Keratinocyte (primary cell): ENCODE results near the gene ARHGAP1. TPM values are rescaled to one million over a fixed set of nuclear protein-coding genes. Genes with fewer than 3 reads are reported as not detected.

ENCODE experiments used
- DNase-seq: peaks from one replicate; pipeline ENCODE4 v3.0.0-alpha.2; 2011; ENCODE audit warnings: low read depth, missing footprints, low spot score
- FAIRE-seq: peaks from 2 replicates; lab custom pipeline; 2011; peaks lifted over from hg19 to GRCh38; lab: Jason Lieb, UNC
- H2AFZ ChIP-seq: 2 replicates; pipeline ENCODE4 v1.6.0; 2012; ENCODE audit warnings: low read length, control low read depth, inconsistent platforms; ENCODE audit not compliant: control insufficient read depth
- H3K27ac ChIP-seq: 2 replicates; pipeline ENCODE4 v1.5.1; 2011; ENCODE audit warnings: low read length; ENCODE audit not compliant: control insufficient read depth, insufficient read depth
- H3K27me3 ChIP-seq: 3 replicates; pipeline ENCODE4 v1.6.0; 2011; ENCODE audit warnings: low read length; ENCODE audit not compliant: control insufficient read depth, insufficient read depth; ENCODE audit errors: extremely low read depth
- H3K36me3 ChIP-seq, 2 experiments: 2 replicates in 1 of 2; 3 replicates in 1 of 2; pipeline ENCODE4 v1.5.1; 2011; ENCODE audit warnings: low read length in 2 of 2, mild to moderate bottlenecking in 1 of 2; ENCODE audit not compliant: control insufficient read depth in 2 of 2, insufficient read depth in 2 of 2; ENCODE audit errors: extremely low read depth in 1 of 2
- H3K4me1 ChIP-seq: 3 replicates; pipeline ENCODE4 v1.5.1; 2011; ENCODE audit warnings: low read length; ENCODE audit not compliant: control insufficient read depth, insufficient read depth; ENCODE audit errors: extremely low read depth
- H3K4me2 ChIP-seq: 3 replicates; pipeline ENCODE4 v1.6.0; 2011; ENCODE audit warnings: low read depth, low read length; ENCODE audit not compliant: control insufficient read depth, insufficient read depth; ENCODE audit errors: extremely low read depth
- H3K4me3 ChIP-seq, 3 experiments: fragments of 200-600 bp in 1 of 3; sonication (generic) in 1 of 3; 2 replicates in 2 of 3; 3 replicates in 1 of 3; pipeline ENCODE4 v1.5.1; 2011 to 2016; ENCODE audit warnings: low read length in 3 of 3, mild to moderate bottlenecking in 3 of 3, control low read depth in 2 of 3, inconsistent platforms in 1 of 3, low read depth in 1 of 3, mixed read lengths in 1 of 3, mixed run types in 1 of 3, moderate library complexity in 1 of 3; ENCODE audit not compliant: control insufficient read depth in 2 of 3, insufficient read depth in 2 of 3; ENCODE audit errors: extremely low read depth in 1 of 3
- H3K79me2 ChIP-seq: 2 replicates; pipeline ENCODE4 v1.6.0; 2012; ENCODE audit warnings: low read length; ENCODE audit not compliant: control insufficient read depth, insufficient read depth
- H3K9ac ChIP-seq: 3 replicates; pipeline ENCODE4 v1.6.0; 2011; ENCODE audit warnings: low read length; ENCODE audit not compliant: control insufficient read depth, insufficient read depth; ENCODE audit errors: extremely low read depth
- H3K9me1 ChIP-seq: 3 replicates; pipeline ENCODE4 v1.6.0; 2011; ENCODE audit warnings: low read length; ENCODE audit not compliant: control insufficient read depth, insufficient read depth; ENCODE audit errors: extremely low read depth
- H3K9me3 ChIP-seq: 2 replicates; pipeline ENCODE4 v1.5.1; 2012; ENCODE audit warnings: low read depth, low read length; ENCODE audit not compliant: control insufficient read depth
- H4K20me1 ChIP-seq: 3 replicates; pipeline ENCODE4 v1.6.0; 2011; ENCODE audit warnings: low read length; ENCODE audit not compliant: control insufficient read depth, insufficient read depth; ENCODE audit errors: extremely low read depth
- EZH2 ChIP-seq: IDR thresholded peaks from one replicate; pipeline ENCODE4 v1.6.1; 2012; ENCODE audit warnings: inconsistent platforms, mild to moderate bottlenecking, low read length, moderate library complexity
- dilution Hi-C: fragments of 300-500 bp; cut with MboI; formaldehyde crosslinking; loops from one replicate; pipeline ENCODE4 v1.7.0; 2020; ENCODE audit warnings: low sequenced_read_pairs; ENCODE audit not compliant: extremely low pct_ligation_motif_present
- polyA plus RNA-seq, 5 experiments: library from polyadenylated mRNA; depleted of rRNA in 3 of 5; stranded (reverse) in 3 of 5; stranded (forward) in 1 of 5; unstranded in 1 of 5; fragments of >200 nt; gene quantifications; 1 replicate in 1 of 5; 2 replicates in 3 of 5; 3 replicates in 1 of 5; pipeline versions ENCODE4 v1.2.1 to v1.2.3, GENCODE V29; 2011 to 2012; ENCODE audit warnings: missing spikeins in 2 of 5, low read depth in 1 of 5, low replicate concordance in 1 of 5
- TF ChIP-seq, protein P1 (sequence below), 3 experiments: IDR thresholded peaks in 1 of 3; conservative IDR thresholded peaks in 1 of 3; optimal IDR thresholded peaks in 1 of 3; 2 replicates in 2 of 3; 3 replicates in 1 of 3; pipeline versions ENCODE3 to v1.5.1; 2011; ENCODE audit warnings: low read length in 3 of 3, mild to moderate bottlenecking in 3 of 3, moderate library complexity in 2 of 3, control low read depth in 1 of 3, inconsistent platforms in 1 of 3; ENCODE audit not compliant: insufficient read depth in 2 of 3; ENCODE audit errors: extremely low read depth in 1 of 3

The ARHGAP1 gene
- polyA plus RNA-seq, 1 donor (not counting 4 experiments of a cell fraction or from before 2014, with no cell fraction given), result 19.5 TPM

DNA sequence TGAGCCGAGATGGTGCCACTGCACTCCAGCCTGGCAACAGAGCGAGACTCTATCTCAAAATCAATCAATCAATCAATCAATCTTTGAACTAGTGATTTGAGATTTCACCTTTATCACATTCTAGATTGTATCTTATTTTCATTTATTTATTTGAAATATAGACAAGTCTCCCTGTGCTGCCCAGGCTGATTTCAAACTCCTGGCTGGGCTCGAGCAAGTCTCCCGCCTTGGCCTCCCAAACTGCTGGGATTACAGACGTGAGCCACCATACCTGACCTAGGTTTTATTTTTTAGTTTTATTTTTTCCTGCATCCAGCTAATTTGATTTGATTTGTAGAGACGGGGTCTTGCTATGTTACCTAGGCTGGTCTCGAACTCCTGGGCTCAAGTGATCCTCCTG lies 35.7 kb upstream of the ARHGAP1 start:
- DNase-seq (no peak), FAIRE-seq (no peak)
- Histone ChIP-seq H3K4me1 (no peaks in the 10 kb centered on the region), H3K36me3 (no peaks in the 10 kb centered on the region), H3K9me3 (no peaks in the 10 kb centered on the region), H2AFZ (no peak overlapping the region), H3K4me2 (no peak overlapping the region), H3K9me1 (no peaks in the 10 kb centered on the region), H3K27me3 (no peaks in the 10 kb centered on the region), H3K9ac (no peak overlapping the region), H3K79me2 (no peaks in the 10 kb centered on the region), H3K4me3 (no peak overlapping the region), H4K20me1 (no peaks in the 10 kb centered on the region), H3K27ac (no peak overlapping the region)
- TF ChIP-seq, protein P1, sequence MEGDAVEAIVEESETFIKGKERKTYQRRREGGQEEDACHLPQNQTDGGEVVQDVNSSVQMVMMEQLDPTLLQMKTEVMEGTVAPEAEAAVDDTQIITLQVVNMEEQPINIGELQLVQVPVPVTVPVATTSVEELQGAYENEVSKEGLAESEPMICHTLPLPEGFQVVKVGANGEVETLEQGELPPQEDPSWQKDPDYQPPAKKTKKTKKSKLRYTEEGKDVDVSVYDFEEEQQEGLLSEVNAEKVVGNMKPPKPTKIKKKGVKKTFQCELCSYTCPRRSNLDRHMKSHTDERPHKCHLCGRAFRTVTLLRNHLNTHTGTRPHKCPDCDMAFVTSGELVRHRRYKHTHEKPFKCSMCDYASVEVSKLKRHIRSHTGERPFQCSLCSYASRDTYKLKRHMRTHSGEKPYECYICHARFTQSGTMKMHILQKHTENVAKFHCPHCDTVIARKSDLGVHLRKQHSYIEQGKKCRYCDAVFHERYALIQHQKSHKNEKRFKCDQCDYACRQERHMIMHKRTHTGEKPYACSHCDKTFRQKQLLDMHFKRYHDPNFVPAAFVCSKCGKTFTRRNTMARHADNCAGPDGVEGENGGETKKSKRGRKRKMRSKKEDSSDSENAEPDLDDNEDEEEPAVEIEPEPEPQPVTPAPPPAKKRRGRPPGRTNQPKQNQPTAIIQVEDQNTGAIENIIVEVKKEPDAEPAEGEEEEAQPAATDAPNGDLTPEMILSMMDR (optimal IDR thresholded peaks at IDR 0.05 in 1 of 3, IDR thresholded peaks at IDR 0.05 in 1 of 3, conservative IDR thresholded peaks at IDR 0.05 in 1 of 3; ENCODE audit: extremely low read depth in 1 of 3, insufficient read depth in 2 of 3, low read length in 3 of 3), result no peak
- no peak for TF ChIP-seq EZH2
- dilution Hi-C loops, result no loop called here

- Histone ChIP-seq H3K36me3 (no peaks in the 10 kb centered on the region), H3K4me1 (no peaks in the 10 kb centered on the region), H3K4me3 (no peak overlapping the region), H4K20me1 (no peaks in the 10 kb centered on the region), H3K79me2 (no peaks in the 10 kb centered on the region), H2AFZ (no peak overlapping the region), H3K4me2 (no peak overlapping the region), H3K27me3 (no peaks in the 10 kb centered on the region), H3K9me1 (no peaks in the 10 kb centered on the region), H3K9me3 (no peaks in the 10 kb centered on the region), H3K27ac (no peak overlapping the region), H3K9ac (no peak overlapping the region)
- no peak for DNase-seq
- dilution Hi-C loops, result no loop called here
- no peak for TF ChIP-seq EZH2
- TF ChIP-seq, protein P1 (optimal IDR thresholded peaks at IDR 0.05 in 1 of 3, IDR thresholded peaks at IDR 0.05 in 1 of 3, conservative IDR thresholded peaks at IDR 0.05 in 1 of 3; ENCODE audit: extremely low read depth in 1 of 3, insufficient read depth in 2 of 3, low read length in 3 of 3), result no peak
- FAIRE-seq, result no peak
These were observed 32.8 kb upstream of the ARHGAP1 start for GRCh38 chr11:46733234-46733633.
